Trophoblast cell (in vitro differentiated cells and primary cell): Measurements from ENCODE around the gene PLSCR4.

Experiments used
- DNase-seq, 2 donors: peaks; one replicate each; pipeline ENCODE4 v3.0.0-alpha.2; 2016
- H2AFZ ChIP-seq: 2 replicates; pipeline ENCODE4 v1.6.1; 2013; ENCODE audit warnings: low read length, moderate library complexity, mild to moderate bottlenecking; ENCODE audit not compliant: insufficient read depth, poor library complexity
- H2AK5ac ChIP-seq: 2 replicates; pipeline ENCODE4 v1.6.1; 2013; ENCODE audit warnings: mild to moderate bottlenecking, low read length
- H2BK120ac ChIP-seq: 2 replicates; pipeline ENCODE4 v1.6.1; 2013; ENCODE audit warnings: low read length, mild to moderate bottlenecking, moderate library complexity; ENCODE audit not compliant: insufficient read depth, poor library complexity
- H2BK12ac ChIP-seq: 2 replicates; pipeline ENCODE4 v1.6.1; 2013; ENCODE audit warnings: mild to moderate bottlenecking, low read length, moderate library complexity
- H2BK5ac ChIP-seq: 2 replicates; pipeline ENCODE4 v1.6.1; 2013; ENCODE audit warnings: low read length, low read depth, moderate library complexity, mild to moderate bottlenecking; ENCODE audit not compliant: poor library complexity
- H3K14ac ChIP-seq: 2 replicates; pipeline ENCODE4 v1.6.1; 2013; ENCODE audit warnings: mild to moderate bottlenecking, low read length
- H3K18ac ChIP-seq: 2 replicates; pipeline ENCODE4 v1.6.1; 2013; ENCODE audit warnings: mild to moderate bottlenecking, low read length
- H3K23ac ChIP-seq: 2 replicates; pipeline ENCODE4 v1.6.1; 2013; ENCODE audit warnings: low read length
- H3K27ac ChIP-seq: 2 replicates; pipeline ENCODE4 v1.5.1; 2013; ENCODE audit warnings: low read depth, mild to moderate bottlenecking, inconsistent platforms, low read length, moderate library complexity
- H3K27me3 ChIP-seq: 2 replicates; pipeline ENCODE4 v1.6.1; 2013; ENCODE audit warnings: inconsistent platforms, mild to moderate bottlenecking, low read length, moderate library complexity; ENCODE audit not compliant: insufficient read depth
- H3K36me3 ChIP-seq, 2 experiments: 1 replicate in 1 of 2; 2 replicates in 1 of 2; pipeline ENCODE4 v1.6.1; 2013; ENCODE audit warnings: low read length in 2 of 2, mild to moderate bottlenecking in 2 of 2, moderate library complexity in 1 of 2; ENCODE audit not compliant: insufficient read depth in 2 of 2, control insufficient read depth in 1 of 2
- H3K4ac ChIP-seq: 2 replicates; pipeline ENCODE4 v1.6.1; 2013; ENCODE audit warnings: low read depth, mild to moderate bottlenecking, low read length, moderate library complexity
- H3K4me1 ChIP-seq, 2 experiments: 1 replicate in 1 of 2; 2 replicates in 1 of 2; pipeline ENCODE4 v1.6.1; 2013; ENCODE audit warnings: low read length in 2 of 2, mild to moderate bottlenecking in 2 of 2, moderate library complexity in 1 of 2; ENCODE audit not compliant: insufficient read depth in 2 of 2, control insufficient read depth in 1 of 2
- H3K4me2 ChIP-seq: 2 replicates; pipeline ENCODE4 v1.6.1; 2013; ENCODE audit warnings: inconsistent platforms, mild to moderate bottlenecking, low read length, moderate library complexity
- H3K4me3 ChIP-seq: 2 replicates; pipeline ENCODE4 v1.5.1; 2013; ENCODE audit warnings: mild to moderate bottlenecking, low read depth, low read length, inconsistent platforms
- H3K79me1 ChIP-seq: one replicate; pipeline ENCODE4 v1.6.1; 2013; ENCODE audit warnings: low read length
- H3K79me2 ChIP-seq: 2 replicates; pipeline ENCODE4 v1.6.1; 2013; ENCODE audit warnings: low read length, mild to moderate bottlenecking; ENCODE audit not compliant: control insufficient read depth, insufficient read depth, poor library complexity
- H3K9ac ChIP-seq: 2 replicates; pipeline ENCODE4 v1.6.1; 2013; ENCODE audit warnings: mild to moderate bottlenecking, low read length
- H3K9me3 ChIP-seq: 2 replicates; pipeline ENCODE4 v1.6.1; 2013; ENCODE audit warnings: low read depth, mild to moderate bottlenecking, control low read depth, inconsistent platforms, low read length; ENCODE audit not compliant: insufficient read depth
- H4K12ac ChIP-seq: 2 replicates; pipeline ENCODE4 v1.6.1; 2013; ENCODE audit warnings: low read depth, mild to moderate bottlenecking, low read length, moderate library complexity
- H4K8ac ChIP-seq: 2 replicates; pipeline ENCODE4 v1.6.1; 2013; ENCODE audit warnings: low read depth, mild to moderate bottlenecking, low read length, moderate library complexity
- H4K91ac ChIP-seq: one replicate; pipeline ENCODE4 v1.6.1; 2013; ENCODE audit warnings: low read depth, mild to moderate bottlenecking, low read length, moderate library complexity
- WGBS: extraction: QIAGEN DNeasy Blood & Tissue Kit; methylation state at CpG from one replicate; pipeline ENCODE4 v1.1.7; 2013; ENCODE audit warnings: missing lambda C conversion rate; ENCODE audit not compliant: insufficient read length, insufficient coverage; ENCODE audit errors: extremely low coverage; 5-methylcytosine and 5-hydroxymethylcytosine counted together

The PLSCR4 gene

GRCh38 chr3:146154995-146155394 is 95.9 kb downstream of the PLSCR4 start:
- Histone ChIP-seq H3K4me3 (no peak overlapping the region), H3K18ac (no peak overlapping the region), H3K4me1 (peaks cover 8% of the 10 kb centered on the region in 2 experiments), H3K79me1 (peaks cover 3% of the 10 kb centered on the region), H2AFZ (no peak overlapping the region), H3K4me2 (no peak overlapping the region), H4K12ac (no peak overlapping the region), H4K8ac (no peak overlapping the region), H3K9me3 (no peaks in the 10 kb centered on the region), H3K27me3 (no peaks in the 10 kb centered on the region), H4K91ac (no peak overlapping the region), H3K23ac (no peak overlapping the region), H3K27ac (no peak overlapping the region), H2AK5ac (no peak overlapping the region), H2BK120ac (no peak overlapping the region), H3K14ac (no peak overlapping the region), H2BK5ac (no peak overlapping the region), H3K79me2 (peaks cover 8% of the 10 kb centered on the region), H2BK12ac (no peak overlapping the region), H3K9ac (no peak overlapping the region), H3K36me3 (peaks cover 0 to 9% of the 10 kb centered on the region in 2 experiments), H3K4ac (no peak overlapping the region)
- no peak for DNase-seq
- no CpG with 5 or more reads among the region's 2 CpGs for WGBS

GRCh38 chr3:146154316-146154715 is 96.6 kb downstream of the PLSCR4 start:
- no peak overlapping the region for H2BK5ac ChIP-seq
- H4K8ac ChIP-seq, result no peak overlapping the region
- H3K23ac ChIP-seq, result no peak overlapping the region
- H3K36me3 ChIP-seq, result peaks cover 0 to 9% of the 10 kb centered on the region in 2 experiments
- peaks cover 3% of the 10 kb centered on the region for H3K79me1 ChIP-seq
- DNase-seq, result no peak
- H4K12ac ChIP-seq, result no peak overlapping the region
- H3K27me3 ChIP-seq, result no peaks in the 10 kb centered on the region
- no peak overlapping the region for H2BK120ac ChIP-seq
- H3K9ac ChIP-seq, result no peak overlapping the region
- WGBS, result no CpG with 5 or more reads among the region's 1 CpG
- H2AFZ ChIP-seq, result no peak overlapping the region
- H3K18ac ChIP-seq, result no peak overlapping the region
- no peaks in the 10 kb centered on the region for H3K9me3 ChIP-seq
- H3K27ac ChIP-seq, result no peak overlapping the region
- no peak overlapping the region for H2BK12ac ChIP-seq
- H3K79me2 ChIP-seq, result peaks cover 8% of the 10 kb centered on the region
- H3K4me3 ChIP-seq, result no peak overlapping the region
- no peak overlapping the region for H3K14ac ChIP-seq
- H2AK5ac ChIP-seq, result no peak overlapping the region
- H3K4me2 ChIP-seq, result no peak overlapping the region
- no peak overlapping the region for H4K91ac ChIP-seq
- H3K4ac ChIP-seq, result no peak overlapping the region
- peaks cover 8% of the 10 kb centered on the region in 2 experiments for H3K4me1 ChIP-seq

GRCh38 chr3:146153429-146153828 is 97.5 kb downstream of the PLSCR4 start:
- no peak for DNase-seq
- H3K79me1 ChIP-seq, result peaks cover 3% of the 10 kb centered on the region
- WGBS, result no CpG with 5 or more reads among the region's 4 CpGs

GRCh38 chr3:146152834-146153233 is 98.1 kb downstream of the PLSCR4 start:
- H4K12ac ChIP-seq, result peak overlapping the region; percentile 43
- H3K4me2 ChIP-seq, result no peak overlapping the region
- H3K79me1 ChIP-seq, result peaks cover 3% of the 10 kb centered on the region
- no peak overlapping the region for H3K18ac ChIP-seq
- no peak overlapping the region for H2AFZ ChIP-seq
- no peak overlapping the region for H3K9ac ChIP-seq
- no peak overlapping the region for H4K91ac ChIP-seq
- no peak overlapping the region for H2AK5ac ChIP-seq
- no peak overlapping the region for H3K23ac ChIP-seq
- no peak overlapping the region for H2BK120ac ChIP-seq
- peaks cover 8% of the 10 kb centered on the region in 2 experiments for H3K4me1 ChIP-seq
- no peak overlapping the region for H3K4me3 ChIP-seq
- H3K79me2 ChIP-seq, result peaks cover 6% of the 10 kb centered on the region
- H3K27me3 ChIP-seq, result no peaks in the 10 kb centered on the region
- no peaks in the 10 kb centered on the region for H3K9me3 ChIP-seq
- peak overlapping the region; percentile 38 for H4K8ac ChIP-seq
- no CpG with 5 or more reads among the region's 6 CpGs for WGBS
- H2BK5ac ChIP-seq, result no peak overlapping the region
- peak; percentile 11 to 49 for DNase-seq
- no peak overlapping the region for H3K27ac ChIP-seq
- H3K4ac ChIP-seq, result peak overlapping the region; percentile 79
- peaks cover 0 to 9% of the 10 kb centered on the region in 2 experiments for H3K36me3 ChIP-seq
- no peak overlapping the region for H2BK12ac ChIP-seq
- no peak overlapping the region for H3K14ac ChIP-seq

More at GRCh38 chr3:146153429-146153828, 97.5 kb downstream of the PLSCR4 start:
- H3K4me1 ChIP-seq, result peaks cover 8% of the 10 kb centered on the region in 2 experiments
- H3K14ac ChIP-seq, result no peak overlapping the region
- H3K9ac ChIP-seq, result no peak overlapping the region
- peaks cover 0 to 9% of the 10 kb centered on the region in 2 experiments for H3K36me3 ChIP-seq
- no peak overlapping the region for H3K4me2 ChIP-seq
- peak overlapping the region; percentile 14 for H4K91ac ChIP-seq
- no peak overlapping the region for H4K12ac ChIP-seq
- no peak overlapping the region for H3K18ac ChIP-seq
- peaks cover 6% of the 10 kb centered on the region for H3K79me2 ChIP-seq
- H3K4me3 ChIP-seq, result no peak overlapping the region
- peak overlapping the region; percentile 55 for H3K4ac ChIP-seq
- no peaks in the 10 kb centered on the region for H3K9me3 ChIP-seq
- no peak overlapping the region for H2BK5ac ChIP-seq
- H3K23ac ChIP-seq, result no peak overlapping the region
- no peaks in the 10 kb centered on the region for H3K27me3 ChIP-seq
- no peak overlapping the region for H2BK12ac ChIP-seq
- no peak overlapping the region for H4K8ac ChIP-seq
- H2BK120ac ChIP-seq, result no peak overlapping the region
- H2AFZ ChIP-seq, result no peak overlapping the region
- no peak overlapping the region for H3K27ac ChIP-seq
- H2AK5ac ChIP-seq, result no peak overlapping the region
